Esophagus (tissue), 2 donors: ENCODE results near the gene NDRG3. TPM values are rescaled to one million over a fixed set of nuclear protein-coding genes. Genes with fewer than 3 reads are reported as not detected.
"Not testable (repeated sequence)": the region's sequence is repeated elsewhere in the genome, so short reads cannot be mapped to it uniquely, and the experiment has no call there.

Experiments used
- H3K27ac ChIP-seq, 2 donors: one replicate each; pipeline ENCODE4 v1.5.1; 2013; ENCODE audit warnings: low read depth in 2 of 2, mild to moderate bottlenecking in 2 of 2, inconsistent platforms in 1 of 2, low read length in 1 of 2, moderate library complexity in 1 of 2
- H3K27me3 ChIP-seq, 2 donors: one replicate each; pipeline ENCODE4 v1.6.1; 2013; ENCODE audit warnings: low read length in 2 of 2, control low read depth in 1 of 2, mild to moderate bottlenecking in 1 of 2; ENCODE audit not compliant: insufficient read depth in 2 of 2, control insufficient read depth in 1 of 2
- H3K36me3 ChIP-seq, 2 donors: one replicate each; pipeline ENCODE4 v1.6.1; 2013; ENCODE audit warnings: low read length in 1 of 2; ENCODE audit not compliant: control insufficient read depth in 2 of 2, insufficient read depth in 2 of 2
- H3K4me1 ChIP-seq, 2 donors: one replicate each; pipeline ENCODE4 v1.6.1; 2013; ENCODE audit warnings: low read length in 1 of 2; ENCODE audit not compliant: control insufficient read depth in 2 of 2, insufficient read depth in 2 of 2
- H3K4me3 ChIP-seq, 2 donors: one replicate each; pipeline ENCODE4 v1.5.1; 2013; ENCODE audit warnings: low read length in 2 of 2, mild to moderate bottlenecking in 2 of 2, low read depth in 1 of 2, moderate library complexity in 1 of 2
- H3K9me3 ChIP-seq, 2 donors: one replicate each; pipeline ENCODE4 v1.6.1; 2013; ENCODE audit warnings: mild to moderate bottlenecking in 2 of 2, low read depth in 1 of 2, low read length in 1 of 2, moderate library complexity in 1 of 2; ENCODE audit not compliant: control insufficient read depth in 2 of 2, insufficient read depth in 1 of 2
- WGBS, 2 donors: extraction: QIAGEN DNeasy Blood & Tissue Kit; methylation state at CpG; one replicate each; pipeline ENCODE4 v1.1.7; 2013; 5-methylcytosine and 5-hydroxymethylcytosine counted together
- polyA plus RNA-seq, 2 donors: library from polyadenylated mRNA; stranded (reverse); fragments of 200-250 nt; gene quantifications; one replicate each; pipeline ENCODE4 v1.2.3, GENCODE V29; 2013
- donor health status: healthy with polysubstance abuse.
- donor health status: Bipolar disorder and iron deficiency.

Gene NDRG3
- polyA plus RNA-seq, 2 donors, result 14.6 TPM

DNA sequence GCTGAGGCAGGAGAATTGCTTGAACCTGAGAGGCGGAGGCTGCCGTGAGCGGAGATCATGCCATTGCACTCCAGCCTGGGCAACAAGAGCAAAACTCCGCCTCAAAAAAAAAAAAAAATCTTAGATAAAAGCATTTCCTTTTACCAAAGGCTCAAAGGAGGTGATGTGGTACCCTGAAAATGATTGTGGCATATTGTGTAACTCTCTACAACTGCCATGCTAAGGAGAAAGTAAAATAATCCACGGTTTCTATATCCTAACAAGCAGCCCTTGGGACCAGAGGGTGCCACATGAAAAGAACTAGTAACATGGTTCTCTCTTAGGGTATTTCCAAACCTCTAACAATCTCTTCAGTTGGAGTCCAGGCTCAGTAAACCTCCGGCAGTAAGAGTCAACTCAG, 61.1 kb downstream of the NDRG3 start:
- H3K27me3 ChIP-seq, result no peaks in the 10 kb centered on the region
- no peaks in the 10 kb centered on the region for H3K4me1 ChIP-seq
- H3K9me3 ChIP-seq, result no peaks in the 10 kb centered on the region
- no peak overlapping the region for H3K4me3 ChIP-seq
- H3K36me3 ChIP-seq, result no peaks in the 10 kb centered on the region
- 93 to 95% methylated on average over 6 of the region's 6 CpGs for WGBS, 2 donors
- H3K27ac ChIP-seq, result no peak overlapping the region

DNA sequence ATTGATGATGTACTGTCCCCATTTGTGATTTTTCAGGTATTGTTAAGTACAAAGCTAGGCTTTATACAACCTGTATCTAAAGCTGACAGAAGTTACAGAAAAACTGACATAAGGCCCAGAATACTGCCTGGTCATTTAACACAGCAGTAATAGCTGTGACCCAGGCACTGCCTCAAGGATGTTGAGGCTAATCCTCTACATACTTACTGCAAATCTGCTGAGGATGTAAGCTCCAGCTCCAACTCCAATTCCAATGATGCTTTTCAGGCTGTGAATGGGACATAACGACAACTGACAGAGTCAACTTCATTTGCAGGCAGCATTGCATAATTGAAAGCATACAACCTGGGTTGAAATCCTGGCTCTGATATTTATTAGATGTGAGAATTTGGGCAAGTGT, 63.6 kb downstream of the NDRG3 start:
- H3K9me3 ChIP-seq, result no peaks in the 10 kb centered on the region
- H3K4me3 ChIP-seq, result no peak overlapping the region
- WGBS, 2 donors, result 86 to 89% methylated on average over 1 of the region's 1 CpG
- no peak overlapping the region for H3K27ac ChIP-seq
- H3K36me3 ChIP-seq, result peaks cover 0 to 2% of the 10 kb centered on the region in 2 donors
- H3K27me3 ChIP-seq, result no peaks in the 10 kb centered on the region
- no peaks in the 10 kb centered on the region for H3K4me1 ChIP-seq

DNA sequence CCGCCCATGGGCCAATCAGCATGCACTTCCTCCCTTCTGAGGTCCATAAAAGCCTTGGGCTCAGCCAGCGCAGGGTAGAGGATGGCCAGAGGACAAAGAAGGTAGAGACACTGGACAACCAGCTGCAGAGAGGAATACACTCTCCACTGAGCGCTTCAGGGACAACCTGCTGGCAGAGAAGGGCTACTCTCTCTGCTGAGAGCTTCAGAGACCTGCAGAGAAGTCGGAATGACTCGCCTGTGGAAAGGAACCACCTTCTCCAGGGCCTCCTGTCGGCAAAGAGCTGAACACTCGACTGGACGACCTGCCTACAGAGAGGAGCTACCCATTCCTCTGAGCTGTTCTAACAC, 68.5 kb downstream of the NDRG3 start:
- H3K27ac ChIP-seq, result no peak overlapping the region
- H3K4me1 ChIP-seq, result no peaks in the 10 kb centered on the region
- peaks cover 0 to 6% of the 10 kb centered on the region in 2 donors for H3K36me3 ChIP-seq
- 94 to 95% methylated on average over 8 of the region's 8 CpGs for WGBS, 2 donors
- no peaks in the 10 kb centered on the region for H3K9me3 ChIP-seq
- H3K27me3 ChIP-seq, result no peaks in the 10 kb centered on the region
- H3K4me3 ChIP-seq, result no peak overlapping the region

DNA sequence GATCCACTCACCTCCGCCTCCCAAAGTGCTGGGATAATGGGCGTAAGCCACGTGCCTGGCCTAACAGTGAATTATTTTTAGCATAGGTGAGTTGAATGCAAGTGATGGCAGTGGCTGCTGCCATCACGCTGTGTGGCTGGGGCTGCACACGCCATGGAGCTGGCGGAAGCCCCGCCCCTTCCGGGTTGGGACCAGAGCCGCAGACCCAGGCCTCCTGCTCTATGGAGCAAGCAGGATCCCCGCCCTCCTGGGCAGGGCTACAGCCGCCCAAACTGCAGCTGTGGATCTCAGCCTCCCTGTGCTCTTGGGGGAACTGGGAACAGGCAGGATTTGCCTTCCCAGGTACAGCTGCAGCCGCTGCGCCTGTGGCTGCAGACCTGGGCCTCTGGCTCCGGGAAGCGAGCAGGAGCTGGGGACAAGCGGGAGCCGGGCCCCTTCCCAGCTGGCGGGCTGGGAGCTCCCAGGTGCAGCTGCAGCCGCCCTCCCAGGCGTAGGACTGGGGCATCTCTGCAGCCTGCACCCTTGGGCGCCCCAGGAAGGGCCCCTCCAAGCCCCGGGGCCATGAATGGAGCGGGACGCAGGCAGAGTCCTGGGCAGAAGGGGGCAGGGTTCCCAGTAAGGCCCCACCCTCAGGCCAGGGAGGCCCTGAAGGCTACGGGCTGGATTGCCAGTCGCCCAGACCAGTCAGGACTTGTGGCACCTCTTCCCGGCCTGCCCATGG, 69.0 kb downstream of the NDRG3 start:
- peaks cover 0 to 6% of the 10 kb centered on the region in 2 donors for H3K36me3 ChIP-seq
- H3K27ac ChIP-seq, result no peak overlapping the region
- H3K9me3 ChIP-seq, result no peaks in the 10 kb centered on the region
- 94 to 96% methylated on average over 25 to 27 of the region's 27 CpGs for WGBS, 2 donors
- no peak overlapping the region for H3K4me3 ChIP-seq
- no peaks in the 10 kb centered on the region for H3K27me3 ChIP-seq
- H3K4me1 ChIP-seq, result no peaks in the 10 kb centered on the region

DNA sequence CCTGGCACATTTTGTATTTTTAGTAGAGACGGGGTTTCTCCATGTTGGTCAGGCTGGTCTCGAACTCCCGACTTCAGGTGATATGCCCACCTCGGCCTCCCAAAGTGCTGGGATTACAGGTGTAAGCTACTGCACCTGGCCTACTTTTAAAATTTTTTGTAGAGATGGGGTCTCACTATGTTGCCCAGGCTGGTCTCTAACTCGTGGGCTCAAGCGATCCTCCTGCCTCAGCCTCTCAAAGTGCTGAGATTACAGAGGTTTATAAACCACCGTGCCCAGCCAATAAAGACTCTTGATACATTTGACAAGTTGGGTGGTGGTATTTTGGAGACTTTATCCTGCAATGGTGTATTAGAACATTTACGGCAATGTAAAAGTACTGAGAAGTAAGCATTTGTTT, 70.3 kb downstream of the NDRG3 start:
- not testable (repeated sequence) for H3K9me3 ChIP-seq, H3K27me3 ChIP-seq, H3K4me1 ChIP-seq, H3K36me3 ChIP-seq, H3K27ac ChIP-seq, H3K4me3 ChIP-seq
- 93 to 97% methylated on average over 8 of the region's 8 CpGs for WGBS, 2 donors

DNA sequence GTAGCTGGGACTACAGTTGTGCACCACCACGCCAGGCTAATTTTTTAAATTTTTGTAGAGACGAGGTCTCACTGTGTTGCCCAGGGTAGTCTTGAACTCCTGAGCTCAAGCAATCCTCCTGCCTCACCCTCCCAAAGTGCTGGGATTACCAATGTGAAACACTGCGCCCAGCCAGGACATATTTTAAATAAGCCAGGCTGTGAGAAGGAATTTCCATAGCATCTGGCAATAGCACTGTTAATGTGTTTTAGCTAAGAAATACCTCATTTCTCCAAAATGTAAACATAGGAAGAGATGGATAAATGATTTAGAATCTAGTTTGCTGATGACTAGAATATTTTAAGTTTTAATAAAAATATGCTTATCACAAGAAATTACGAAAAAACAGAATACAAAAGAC, 72.9 kb downstream of the NDRG3 start:
- WGBS, 2 donors, result 82 to 85% methylated on average over 4 of the region's 4 CpGs
- H3K4me1 ChIP-seq, result no peaks in the 10 kb centered on the region
- no peaks in the 10 kb centered on the region for H3K27me3 ChIP-seq
- no peak overlapping the region for H3K27ac ChIP-seq
- no peak overlapping the region for H3K4me3 ChIP-seq
- peaks cover 0 to 10% of the 10 kb centered on the region in 2 donors for H3K36me3 ChIP-seq
- no peaks in the 10 kb centered on the region for H3K9me3 ChIP-seq

DNA sequence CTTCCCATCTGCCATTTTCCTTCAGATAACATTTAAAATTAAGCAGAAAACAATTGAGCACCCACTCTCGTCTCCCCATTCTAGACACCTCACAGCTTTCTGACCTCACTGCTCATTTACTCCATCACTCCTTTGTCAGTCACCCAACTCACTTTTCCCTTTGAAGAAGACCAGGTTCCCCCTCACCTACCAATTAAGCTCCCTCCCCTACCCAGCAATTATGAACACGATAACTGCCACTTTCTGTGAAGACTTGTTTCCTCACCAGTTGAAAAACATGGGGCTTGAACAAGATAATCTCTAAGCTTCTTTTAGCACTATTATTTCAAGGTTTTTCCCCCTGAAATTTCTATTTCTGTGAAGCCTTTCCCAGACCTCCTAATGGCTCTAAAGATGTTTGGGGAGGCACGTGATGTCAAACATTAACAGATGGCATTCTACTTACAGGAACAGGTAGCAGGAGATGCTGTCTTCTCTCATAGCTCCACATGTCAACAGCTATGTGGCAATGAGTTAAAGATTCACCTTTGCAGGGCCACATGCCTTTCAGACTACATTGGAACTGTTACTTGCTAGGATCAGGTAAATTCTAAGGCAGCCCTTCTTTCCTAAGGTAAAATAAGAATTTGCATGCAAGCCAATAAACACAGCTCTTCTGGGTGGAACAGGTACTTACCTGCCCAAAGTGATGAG, 75.1 kb downstream of the NDRG3 start:
- no peaks in the 10 kb centered on the region for H3K27me3 ChIP-seq
- H3K27ac ChIP-seq, result no peak overlapping the region
- no peaks in the 10 kb centered on the region for H3K4me1 ChIP-seq
- peaks cover 0 to 4% of the 10 kb centered on the region in 2 donors for H3K36me3 ChIP-seq
- 93 to 95% methylated on average over 3 of the region's 3 CpGs for WGBS, 2 donors
- no peak overlapping the region for H3K4me3 ChIP-seq
- H3K9me3 ChIP-seq, result no peaks in the 10 kb centered on the region

DNA sequence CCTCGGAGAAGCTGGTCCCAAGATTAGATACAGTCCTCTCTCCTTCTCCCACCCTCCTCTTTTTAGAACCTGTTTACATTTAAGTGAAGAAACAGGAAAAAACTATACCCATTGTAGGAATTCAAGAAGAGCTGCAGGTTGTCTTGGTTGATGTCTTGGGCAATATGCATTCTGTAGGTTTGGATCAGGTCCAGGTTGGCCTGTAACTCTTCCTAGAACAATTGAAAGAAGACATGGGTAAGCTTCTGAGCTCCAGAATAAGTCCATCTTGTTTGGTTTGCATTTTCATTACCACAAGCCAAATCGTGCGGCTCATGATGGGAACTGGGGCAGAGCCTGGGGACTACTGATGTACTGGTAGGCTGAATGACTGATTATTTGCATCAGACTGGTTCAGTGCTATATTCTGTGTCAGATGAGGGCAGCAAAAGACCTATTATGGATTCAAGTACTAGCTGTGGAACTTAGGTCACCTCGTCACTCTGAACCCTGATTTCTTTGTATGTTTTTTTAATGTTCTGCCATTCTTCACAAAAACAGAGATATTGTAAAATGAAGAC, 79.6 kb downstream of the NDRG3 start:
- no peak overlapping the region for H3K4me3 ChIP-seq
- H3K9me3 ChIP-seq, result no peaks in the 10 kb centered on the region
- H3K36me3 ChIP-seq, result peaks cover 0 to 4% of the 10 kb centered on the region in 2 donors
- WGBS, 2 donors, result 60 to 65% methylated on average over 4 of the region's 4 CpGs
- no peaks in the 10 kb centered on the region for H3K27me3 ChIP-seq
- H3K4me1 ChIP-seq, result no peaks in the 10 kb centered on the region
- H3K27ac ChIP-seq, result no peak overlapping the region

DNA sequence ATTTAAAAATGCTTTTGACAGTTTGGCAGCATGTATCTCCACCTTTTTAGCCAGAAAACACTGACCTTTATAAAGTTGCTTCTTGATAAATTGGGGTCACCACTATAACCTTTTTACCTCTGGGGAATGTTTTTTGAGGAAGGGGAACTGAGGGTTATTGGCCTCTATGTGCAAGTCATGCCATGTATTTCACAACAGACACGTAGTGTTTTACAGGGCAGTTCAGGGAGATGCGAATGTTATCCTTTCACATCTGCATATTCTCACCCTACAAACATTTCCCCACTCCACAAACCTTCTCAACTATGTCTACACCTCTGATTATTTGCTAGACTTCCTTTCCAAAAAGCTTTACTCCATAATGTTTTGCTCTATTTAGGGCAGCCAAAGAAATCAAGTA, 82.9 kb downstream of the NDRG3 start:
- Histone ChIP-seq H3K9me3 (no peaks in the 10 kb centered on the region), H3K27ac (no peak overlapping the region), H3K27me3 (no peaks in the 10 kb centered on the region), H3K36me3 (no peaks in the 10 kb centered on the region), H3K4me3 (no peak overlapping the region), H3K4me1 (no peaks in the 10 kb centered on the region)
- 77 to 80% methylated on average over 2 of the region's 2 CpGs for WGBS, 2 donors

DNA sequence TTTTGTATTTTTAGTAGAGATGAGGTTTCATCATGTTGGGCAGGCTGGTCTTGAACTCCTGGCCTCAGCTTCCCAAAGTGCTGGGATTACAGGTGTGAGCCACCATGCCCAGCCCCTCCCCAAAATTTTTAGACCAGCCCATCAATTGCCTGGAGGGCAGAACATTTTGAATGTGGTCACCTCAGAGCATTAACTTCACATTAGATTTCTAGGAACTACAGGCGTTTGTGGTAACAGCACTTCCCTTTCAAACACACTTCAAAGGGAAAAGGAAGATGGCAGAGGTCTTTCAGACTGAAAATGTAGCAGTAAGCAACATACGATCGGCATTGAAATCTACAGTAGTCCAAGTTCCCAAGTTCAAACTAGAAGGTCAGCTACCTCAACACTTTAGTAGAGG, 87.6 kb downstream of the NDRG3 start:
- Histone ChIP-seq H3K36me3 (peaks cover 5 to 12% of the 10 kb centered on the region in 2 donors), H3K9me3 (no peaks in the 10 kb centered on the region), H3K4me3 (no peak overlapping the region), H3K27ac (no peak overlapping the region), H3K27me3 (no peaks in the 10 kb centered on the region), H3K4me1 (no peaks in the 10 kb centered on the region)
- 68 to 81% methylated on average over 3 of the region's 3 CpGs for WGBS, 2 donors
